GM23338 (cell line): Measurements from ENCODE around the gene APBA2. TPM values are rescaled to one million over a fixed set of nuclear protein-coding genes. Genes with fewer than 3 reads are reported as not detected.

Experiments used
- ATAC-seq: fragments of 200-7000 bp; cut with Tn5 transposase; 3 replicates; pipeline ENCODE4 v1.9.1; 2020
- DNase-seq: peaks from one replicate; pipeline ENCODE4 v3.0.0-alpha.2; 2015; ENCODE audit warnings: low spot score
- H2AFZ ChIP-seq: fragments of 200-600 bp; sonication (generic); 2 replicates; pipeline ENCODE4 v1.8.0; 2016; ENCODE audit warnings: antibody characterized with exemption, mild to moderate bottlenecking, moderate library complexity
- H3F3A ChIP-seq: fragments of 200-600 bp; sonication (generic); replicated peaks from 2 replicates; pipeline ENCODE4 v1.8.0; 2017; ENCODE audit warnings: antibody characterized with exemption, mixed run types, low read depth
- H3K27ac ChIP-seq: fragments of 200-600 bp; sonication (generic); 2 replicates; pipeline ENCODE4 v1.6.1; 2016; ENCODE audit warnings: low read depth
- H3K27me3 ChIP-seq: fragments of 200-600 bp; sonication (generic); 2 replicates; pipeline ENCODE4 v1.8.0; 2016; ENCODE audit warnings: mild to moderate bottlenecking, mixed run types, moderate library complexity; ENCODE audit not compliant: insufficient read depth
- H3K36me3 ChIP-seq: fragments of 200-600 bp; sonication (generic); 2 replicates; pipeline ENCODE4 v1.8.0; 2016; ENCODE audit warnings: mild to moderate bottlenecking; ENCODE audit not compliant: insufficient read depth
- H3K4me1 ChIP-seq: fragments of 200-600 bp; sonication (generic); 2 replicates; pipeline ENCODE4 v1.8.0; 2016; ENCODE audit warnings: mild to moderate bottlenecking, moderate library complexity; ENCODE audit not compliant: insufficient read depth
- H3K4me2 ChIP-seq: fragments of 200-600 bp; sonication (generic); 2 replicates; pipeline ENCODE4 v1.7.1; 2017; ENCODE audit warnings: mixed run types
- H3K4me3 ChIP-seq: fragments of 200-600 bp; sonication (generic); 2 replicates; pipeline ENCODE4 v1.6.1; 2016; ENCODE audit warnings: mixed run types
- H3K79me2 ChIP-seq: fragments of 200-600 bp; sonication (generic); replicated peaks from 2 replicates; pipeline ENCODE4 v1.8.0; 2017; ENCODE audit warnings: mild to moderate bottlenecking; ENCODE audit not compliant: insufficient read depth
- H3K9me2 ChIP-seq: fragments of 200-600 bp; sonication (generic); 2 replicates; pipeline ENCODE4 v1.8.0; 2017; ENCODE audit not compliant: insufficient read depth
- H4K20me1 ChIP-seq: fragments of 200-600 bp; sonication (generic); replicated peaks from 2 replicates; pipeline ENCODE4 v1.8.0; 2017; ENCODE audit warnings: mild to moderate bottlenecking; ENCODE audit not compliant: insufficient read depth
- H3K27ac Mint-ChIP-seq: 2 replicates; pipeline ENCODE4 v1.8.0; 2020; ENCODE audit warnings: inconsistent platforms, mild to moderate bottlenecking, moderate library complexity, mixed read lengths
- H3K27me3 Mint-ChIP-seq: 3 replicates; pipeline ENCODE4 v1.8.0; 2022; ENCODE audit warnings: low read depth, mild to moderate bottlenecking, moderate library complexity, mixed read lengths, inconsistent platforms; ENCODE audit not compliant: insufficient read depth, poor library complexity
- H3K36me3 Mint-ChIP-seq: 3 replicates; pipeline ENCODE4 v1.8.0; 2021; ENCODE audit warnings: low read depth, mild to moderate bottlenecking, inconsistent platforms, moderate library complexity, mixed read lengths
- H3K4me1 Mint-ChIP-seq: 3 replicates; pipeline ENCODE4 v1.8.0; 2020; ENCODE audit warnings: mild to moderate bottlenecking, inconsistent platforms, mixed read lengths
- H3K4me3 Mint-ChIP-seq: 3 replicates; pipeline ENCODE4 v1.8.0; 2021; ENCODE audit warnings: moderate library complexity, mild to moderate bottlenecking, inconsistent platforms, mixed read lengths
- H3K9me3 Mint-ChIP-seq: 3 replicates; pipeline ENCODE4 v1.8.0; 2020; ENCODE audit warnings: moderate library complexity, mild to moderate bottlenecking, inconsistent platforms, mixed read lengths
- CREB1 ChIP-seq: fragments of 250-450 bp; sonication (Bioruptor Pico); IDR thresholded peaks from 2 replicates; pipeline ENCODE4 v1.5.0; 2020; ENCODE audit warnings: low read depth, mild to moderate bottlenecking, moderate library complexity
- CTCF ChIP-seq, 2 experiments: fragments of 200-600 bp in 1 of 2; sonication (generic) in 1 of 2; conservative IDR thresholded peaks; 2 replicates each; pipeline versions ENCODE4 v1.5.1 to v1.6.1; 2016 to 2017; ENCODE audit warnings: antibody characterized with exemption in 2 of 2, low read depth in 2 of 2, mild to moderate bottlenecking in 2 of 2, moderate library complexity in 1 of 2
- ETS1 ChIP-seq: IDR thresholded peaks from 2 replicates; pipeline ENCODE4 v1.6.1; 2016; ENCODE audit warnings: antibody characterized with exemption
- EZH2 ChIP-seq: fragments of 200-600 bp; sonication (generic); IDR thresholded peaks from one replicate; pipeline ENCODE4 v1.8.0; 2017; ENCODE audit warnings: antibody characterized with exemption, mild to moderate bottlenecking, low read depth; ENCODE audit not compliant: unreplicated experiment
- JUNB ChIP-seq: IDR thresholded peaks from one replicate; pipeline ENCODE4 v1.6.1; 2016; ENCODE audit warnings: antibody characterized with exemption; ENCODE audit not compliant: unreplicated experiment
- POLR2AphosphoS5 ChIP-seq: IDR thresholded peaks from 2 replicates; pipeline ENCODE4 v1.6.1; 2016; ENCODE audit warnings: antibody characterized with exemption, low read depth
- REST ChIP-seq: IDR thresholded peaks from one replicate; pipeline ENCODE4 v1.6.1; 2018; ENCODE audit warnings: antibody characterized with exemption; ENCODE audit not compliant: unreplicated experiment
- STAT1 ChIP-seq: IDR thresholded peaks from one replicate; pipeline ENCODE4 v1.6.1; 2016; ENCODE audit warnings: antibody characterized with exemption; ENCODE audit not compliant: unreplicated experiment
- ZNF114 ChIP-seq: fragments of 250-450 bp; sonication (Bioruptor Pico); IDR thresholded peaks from 2 replicates; pipeline ENCODE4 v1.5.0; 2020; ENCODE audit warnings: mild to moderate bottlenecking, moderate library complexity
- ZNF331 ChIP-seq: fragments of 250-450 bp; sonication (Bioruptor Pico); IDR thresholded peaks from 2 replicates; pipeline ENCODE4 v1.5.0; 2020; ENCODE audit warnings: low read depth, mild to moderate bottlenecking, moderate library complexity
- polyA plus RNA-seq: library from polyadenylated mRNA; unstranded; fragments of >200 nt; fragmentation: Nextera tagmentation; extraction: Ambion mirVana; gene quantifications from 2 replicates; pipeline ENCODE4 v1.2.1, GENCODE V29; 2016
- total RNA-seq: library from RNA; depleted of rRNA; stranded (reverse); fragments of >200 nt; shearing (Covaris generic); gene quantifications from 2 replicates; pipeline ENCODE4 v1.2.3, GENCODE V29; 2014

The APBA2 gene
- total and polyA plus RNA-seq, 2 experiments from 2014 or later: 5.9 to 24.7 TPM

GRCh38 chr15:28895146-28895545, 9.4 kb downstream of the APBA2 start (continued):
- TF ChIP-seq REST (no peak), CREB1 (no peak), JUNB (no peak), STAT1 (no peak), ZNF114 (CRISPR knock-in tag) (no peak), POLR2AphosphoS5 (no peak), ZNF331 (CRISPR knock-in tag) (no peak), CTCF (conservative IDR thresholded peaks at IDR 0.05; ENCODE audit: low read depth in 2 of 2) (no peak), ETS1 (no peak), EZH2 (no peak)

GRCh38 chr15:28895566-28895965, 9.8 kb downstream of the APBA2 start:
- Histone ChIP-seq H2AFZ (no peak overlapping the region), H3F3A (no peaks in the 10 kb centered on the region), H3K27ac (no peak overlapping the region), H4K20me1 (no peaks in the 10 kb centered on the region), H3K4me3 (no peak overlapping the region), H3K36me3 (no peaks in the 10 kb centered on the region), H3K27me3 (no peaks in the 10 kb centered on the region), H3K9me2 (no peaks in the 10 kb centered on the region), H3K4me1 (no peaks in the 10 kb centered on the region), H3K79me2 (0 out of 2 replicates have a peak, but pooled peaks cover 6% of the 10 kb centered on the region), H3K4me2 (no peak overlapping the region)
- peaks cover 24% of the 10 kb centered on the region for H3K9me3 Mint-ChIP-seq
- no peak overlapping the region for H3K4me3 Mint-ChIP-seq
- peaks cover 4% of the 10 kb centered on the region for H3K4me1 Mint-ChIP-seq
- TF ChIP-seq ZNF114 (CRISPR knock-in tag): no peak
- no peak overlapping the region for H3K27ac Mint-ChIP-seq
- DNase-seq (no peak), ATAC-seq (no peak)
- peaks cover 4% of the 10 kb centered on the region for H3K27me3 Mint-ChIP-seq
- H3K36me3 Mint-ChIP-seq: peaks cover 24% of the 10 kb centered on the region
